ENCODE measurements around the gene PAX3. TPM values are rescaled to one million over a fixed set of nuclear protein-coding genes. Genes with fewer than 3 reads are reported as not detected.

PAX3 gene
- total RNA-seq, 8 experiments from 2014 or later, result 0.05 to 56.1 (median 0.71) TPM

GRCh38 chr2:222205136-222205535, 93.7 kb downstream of the PAX3 start:
- Histone ChIP-seq H3K4me1 (replicated peaks in 1 of 2) (peaks cover 0 to 10% of the 10 kb centered on the region in 2 donors), H3K4me3 (no peak overlapping the region), H3K27ac (no peak overlapping the region)
- no peak for ATAC-seq (replicated peaks in 6 of 8)
- WGBS, 10 experiments, result 0 to 100% (median 67%) methylated on average over 1 of the region's 1 CpG; no CpG with 5 or more reads in 3 of the 10 experiments
- in situ Hi-C loops (cut with MboI; ENCODE audit: low pct_unique_long_range_greater_than_20kb in 2 of 9, low sequenced_read_pairs in 9 of 9, unreplicated experiment in 9 of 9), result no loop called here

- Histone ChIP-seq H3K4me1 (replicated peaks in 1 of 2) (peaks cover 0 to under 1% of the 10 kb centered on the region in 2 donors), H3K4me3 (no peak overlapping the region), H3K27ac (no peak overlapping the region)
- no peak for ATAC-seq (replicated peaks in 6 of 8)
- 0 to 94% (median 71%) methylated on average over 2 to 4 of the region's 4 CpGs; no CpG with 5 or more reads in 1 of the 10 experiments for WGBS, 10 experiments
- in situ Hi-C loops (cut with MboI; ENCODE audit: low pct_unique_long_range_greater_than_20kb in 2 of 9, low sequenced_read_pairs in 9 of 9, unreplicated experiment in 9 of 9), result no loop called here
These were observed 95.8 kb downstream of the PAX3 start for GRCh38 chr2:222203041-222203440.

- H3K4me1 ChIP-seq (replicated peaks in 1 of 2), result no peaks in the 10 kb centered on the region
- ATAC-seq (replicated peaks in 6 of 8), result no peak
- no peak overlapping the region for H3K27ac ChIP-seq
- in situ Hi-C loops (cut with MboI; ENCODE audit: low pct_unique_long_range_greater_than_20kb in 2 of 9, low sequenced_read_pairs in 9 of 9, unreplicated experiment in 9 of 9), result no loop called here
- WGBS, 10 experiments, result 0 to 76% (median 43%) methylated on average over 1 to 6 of the region's 7 CpGs; no CpG with 5 or more reads in 3 of the 10 experiments
- H3K4me3 ChIP-seq, result no peak overlapping the region
These were observed 102.6 kb downstream of the PAX3 start for GRCh38 chr2:222196159-222196558.

GRCh38 chr2:222194669-222195068, 104.1 kb downstream of the PAX3 start:
- H3K4me3 ChIP-seq, result no peak overlapping the region
- in situ Hi-C loops (cut with MboI; ENCODE audit: low pct_unique_long_range_greater_than_20kb in 2 of 9, low sequenced_read_pairs in 9 of 9, unreplicated experiment in 9 of 9), result no loop called here
- ATAC-seq (replicated peaks in 6 of 8), result no peak
- no peaks in the 10 kb centered on the region for H3K4me1 ChIP-seq (replicated peaks in 1 of 2)
- WGBS, 10 experiments, result 0 to 100% (median 84%) methylated on average over 1 to 4 of the region's 5 CpGs
- no peak overlapping the region for H3K27ac ChIP-seq

DNA sequence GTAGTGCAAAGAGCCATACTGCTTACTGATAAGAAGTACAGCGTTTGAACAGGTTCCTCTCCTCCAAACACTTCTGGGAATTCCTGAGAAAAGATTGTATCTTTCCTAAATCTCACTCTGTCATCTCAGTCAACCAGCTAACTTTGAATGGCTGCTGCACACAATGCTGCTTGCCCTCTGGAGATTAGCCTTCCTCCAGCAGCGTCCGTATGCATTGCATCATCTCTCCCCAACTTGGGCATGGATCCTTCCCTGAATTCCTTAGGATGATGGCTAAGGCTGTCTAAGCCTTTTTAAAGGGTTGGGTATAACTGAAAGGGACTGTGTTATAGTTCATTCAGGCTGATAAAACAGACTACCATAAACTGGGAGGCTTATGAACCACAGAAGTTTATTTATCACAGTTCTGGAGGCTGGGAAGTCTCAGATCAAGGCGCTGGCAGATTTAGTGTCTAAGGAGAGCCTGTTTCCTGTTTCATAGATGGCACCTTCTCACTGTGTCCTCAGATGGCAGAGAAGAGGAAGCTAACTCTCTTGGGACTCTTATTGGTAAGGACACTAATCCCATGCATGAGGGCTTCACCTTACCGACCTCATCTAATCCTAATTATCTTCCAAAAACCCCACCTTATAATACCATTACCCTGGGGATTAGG, 105.3 kb downstream of the PAX3 start:
- no peak overlapping the region for H3K4me3 ChIP-seq
- H3K4me1 ChIP-seq (replicated peaks in 1 of 2), result no peaks in the 10 kb centered on the region
- 8 to 100% (median 71%) methylated on average over 1 to 5 of the region's 5 CpGs; no CpG with 5 or more reads in 2 of the 10 experiments for WGBS, 10 experiments
- ATAC-seq (replicated peaks in 6 of 8), result peak in 1 of 8 experiments; percentile 11
- no peak overlapping the region for H3K27ac ChIP-seq
- in situ Hi-C loops (cut with MboI; ENCODE audit: low pct_unique_long_range_greater_than_20kb in 2 of 9, low sequenced_read_pairs in 9 of 9, unreplicated experiment in 9 of 9), result no loop called here

- H3K4me1 ChIP-seq (replicated peaks in 1 of 2), result no peaks in the 10 kb centered on the region
- 0 to 100% (median 39%) methylated on average over 1 of the region's 1 CpG; no CpG with 5 or more reads in 2 of the 10 experiments for WGBS, 10 experiments
- no peak overlapping the region for H3K4me3 ChIP-seq
- in situ Hi-C loops (cut with MboI; ENCODE audit: low pct_unique_long_range_greater_than_20kb in 2 of 9, low sequenced_read_pairs in 9 of 9, unreplicated experiment in 9 of 9), result no loop called here
- H3K27ac ChIP-seq, result no peak overlapping the region
- no peak for ATAC-seq (replicated peaks in 6 of 8)
These were observed 118.2 kb downstream of the PAX3 start for GRCh38 chr2:222180619-222181018.

DNA sequence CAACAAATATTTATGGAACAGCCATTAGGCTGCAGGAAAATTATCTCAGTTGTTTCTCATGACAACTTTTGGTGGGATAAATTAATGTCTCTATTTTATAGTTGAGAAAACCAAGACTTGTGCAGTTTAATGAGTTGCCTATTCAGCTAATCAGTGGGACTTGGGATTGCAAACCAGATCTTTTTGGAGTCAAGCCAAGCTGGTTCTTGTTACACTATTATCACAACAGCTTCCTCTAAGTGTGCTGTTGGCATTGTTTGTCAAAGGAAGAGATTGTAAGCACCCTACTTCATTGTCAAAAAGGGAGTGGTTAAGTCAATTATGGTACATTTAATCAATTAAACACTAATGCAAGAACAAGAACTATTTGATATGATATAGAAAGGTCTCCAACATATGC, 119.2 kb downstream of the PAX3 start:
- H3K4me3 ChIP-seq, result no peak overlapping the region
- ATAC-seq (replicated peaks in 6 of 8), result no peak
- no peak overlapping the region for H3K27ac ChIP-seq
- in situ Hi-C loops (cut with MboI; ENCODE audit: low pct_unique_long_range_greater_than_20kb in 2 of 9, low sequenced_read_pairs in 9 of 9, unreplicated experiment in 9 of 9), result no loop called here
- no peaks in the 10 kb centered on the region for H3K4me1 ChIP-seq (replicated peaks in 1 of 2)

DNA sequence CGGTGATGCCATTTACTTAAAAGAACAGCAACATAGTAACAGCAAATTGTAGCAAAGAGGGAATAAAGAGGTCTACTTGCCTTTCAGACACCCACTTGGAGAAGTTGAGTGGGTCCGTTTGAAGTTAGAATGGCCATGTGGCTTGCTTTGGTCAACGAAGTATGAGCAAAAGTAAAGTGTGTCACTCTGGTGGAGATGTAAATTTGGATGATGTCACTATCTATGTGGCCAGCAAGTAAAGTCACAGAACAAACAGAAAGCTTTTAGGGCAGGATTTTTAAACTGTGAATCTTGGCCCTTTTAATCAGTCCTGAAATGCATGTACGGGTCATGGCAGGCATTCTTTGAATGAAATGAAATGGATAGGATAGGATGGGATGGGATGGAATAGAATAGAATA, 120.3 kb downstream of the PAX3 start:
- ATAC-seq (replicated peaks in 6 of 8), result no peak
- in situ Hi-C loops (cut with MboI; ENCODE audit: low pct_unique_long_range_greater_than_20kb in 2 of 9, low sequenced_read_pairs in 9 of 9, unreplicated experiment in 9 of 9), result no loop called here
- WGBS, 10 experiments, result 7 to 100% (median 68%) methylated on average over 1 to 4 of the region's 4 CpGs; no CpG with 5 or more reads in 1 of the 10 experiments
- no peaks in the 10 kb centered on the region for H3K4me1 ChIP-seq (replicated peaks in 1 of 2)
- H3K4me3 ChIP-seq, result no peak overlapping the region
- H3K27ac ChIP-seq, result no peak overlapping the region

DNA sequence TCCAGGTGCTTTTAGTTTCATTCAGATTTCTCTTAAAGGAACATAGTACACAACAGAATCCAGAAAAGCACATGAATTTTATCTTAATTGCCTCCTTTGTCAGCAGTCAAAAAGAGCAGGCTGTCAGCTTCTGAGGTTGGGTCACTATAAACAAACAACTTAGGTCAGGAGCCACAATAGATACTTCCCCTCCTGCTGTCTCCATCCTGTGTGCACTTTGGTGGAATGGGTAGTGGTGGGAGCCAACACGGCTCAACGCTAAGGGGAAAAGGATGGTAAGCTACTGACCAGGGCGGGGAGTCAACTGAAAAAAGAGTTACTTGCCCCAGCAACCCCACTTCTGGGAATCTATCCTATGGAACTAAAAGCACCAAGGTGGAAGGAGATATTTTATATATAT, 121.9 kb downstream of the PAX3 start:
- ATAC-seq (replicated peaks in 6 of 8), result no peak
- WGBS, 10 experiments, result 0 to 27% (median 19%) methylated on average over 1 to 3 of the region's 3 CpGs; no CpG with 5 or more reads in 4 of the 10 experiments
- Histone ChIP-seq H3K4me3 (no peak overlapping the region), H3K27ac (no peak overlapping the region), H3K4me1 (replicated peaks in 1 of 2) (no peaks in the 10 kb centered on the region)
- in situ Hi-C loops (cut with MboI; ENCODE audit: low pct_unique_long_range_greater_than_20kb in 2 of 9, low sequenced_read_pairs in 9 of 9, unreplicated experiment in 9 of 9), result no loop called here

DNA sequence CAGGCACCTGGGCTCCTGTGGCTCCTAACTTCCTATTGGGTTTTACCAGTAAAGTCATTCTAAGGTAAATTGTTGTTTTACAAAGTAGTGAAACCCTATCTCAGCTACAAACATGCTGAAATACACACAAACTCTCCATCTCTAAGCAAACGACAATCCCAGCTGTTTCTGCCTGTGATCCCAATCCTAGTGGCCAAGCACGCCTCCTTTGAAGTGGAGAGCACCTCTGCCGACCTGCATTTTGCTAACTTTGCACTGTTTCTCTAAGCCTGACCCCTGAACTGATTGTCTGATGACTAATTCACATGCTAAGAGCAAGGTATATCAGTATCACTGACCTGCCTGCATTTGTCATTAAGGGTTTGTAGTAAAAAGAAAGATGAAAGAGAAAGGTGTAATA, 124.3 kb downstream of the PAX3 start:
- 0 to 71% (median 18%) methylated on average over 1 to 3 of the region's 3 CpGs; no CpG with 5 or more reads in 2 of the 10 experiments for WGBS, 10 experiments
- in situ Hi-C loops (cut with MboI; ENCODE audit: low pct_unique_long_range_greater_than_20kb in 2 of 9, low sequenced_read_pairs in 9 of 9, unreplicated experiment in 9 of 9), result no loop called here
- Histone ChIP-seq H3K4me1 (replicated peaks in 1 of 2) (no peaks in the 10 kb centered on the region), H3K4me3 (no peak overlapping the region), H3K27ac (no peak overlapping the region)
- no peak for ATAC-seq (replicated peaks in 6 of 8)

- H3K4me3 ChIP-seq, result no peak overlapping the region
- H3K4me1 ChIP-seq (replicated peaks in 1 of 2), result no peaks in the 10 kb centered on the region
- WGBS, 10 experiments, result 0 to 100% (median 62%) methylated on average over 1 to 4 of the region's 4 CpGs
- no peak overlapping the region for H3K27ac ChIP-seq
- peak in 1 of 8 experiments; percentile 44 for ATAC-seq (replicated peaks in 6 of 8)
- in situ Hi-C loops (cut with MboI; ENCODE audit: low pct_unique_long_range_greater_than_20kb in 2 of 9, low sequenced_read_pairs in 9 of 9, unreplicated experiment in 9 of 9), result no loop called here
These were observed 129.5 kb downstream of the PAX3 start for GRCh38 chr2:222169346-222169745.

DNA sequence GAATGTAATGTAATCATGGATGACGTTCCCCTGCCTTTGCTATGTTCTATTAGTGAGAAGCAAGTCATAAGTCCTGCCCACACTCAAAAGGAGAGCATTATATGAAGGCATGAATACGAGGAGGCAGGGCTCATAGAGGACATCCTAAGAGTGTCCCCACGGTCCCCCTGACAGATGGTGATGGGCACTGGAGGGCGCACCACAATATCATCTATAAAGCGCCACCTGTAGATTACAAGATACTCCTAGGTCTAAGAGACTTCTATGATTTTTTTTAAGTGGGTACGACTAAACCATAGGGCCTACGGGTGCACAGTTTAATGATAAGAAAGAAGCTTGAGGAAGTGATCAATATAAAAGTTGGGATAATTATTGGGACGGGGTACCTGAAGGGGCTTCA, 131.0 kb downstream of the PAX3 start:
- in situ Hi-C loops (cut with MboI; ENCODE audit: low pct_unique_long_range_greater_than_20kb in 2 of 9, low sequenced_read_pairs in 9 of 9, unreplicated experiment in 9 of 9), result no loop called here
- Histone ChIP-seq H3K4me1 (replicated peaks in 1 of 2) (no peaks in the 10 kb centered on the region), H3K4me3 (no peak overlapping the region), H3K27ac (no peak overlapping the region)
- ATAC-seq (replicated peaks in 6 of 8), result no peak
- WGBS, 10 experiments, result 15 to 100% (median 88%) methylated on average over 2 to 8 of the region's 8 CpGs; no CpG with 5 or more reads in 1 of the 10 experiments

- WGBS, 10 experiments, result 0 to 83% (median 37%) methylated on average over 1 to 5 of the region's 5 CpGs; no CpG with 5 or more reads in 2 of the 10 experiments
- H3K4me1 ChIP-seq (replicated peaks in 1 of 2), result no peaks in the 10 kb centered on the region
- ATAC-seq (replicated peaks in 6 of 8), result no peak
- H3K27ac ChIP-seq, result no peak overlapping the region
- H3K4me3 ChIP-seq, result no peak overlapping the region
- in situ Hi-C loops (cut with MboI; ENCODE audit: low pct_unique_long_range_greater_than_20kb in 2 of 9, low sequenced_read_pairs in 9 of 9, unreplicated experiment in 9 of 9), result no loop called here
These were observed 137.9 kb downstream of the PAX3 start for GRCh38 chr2:222160944-222161343.

DNA sequence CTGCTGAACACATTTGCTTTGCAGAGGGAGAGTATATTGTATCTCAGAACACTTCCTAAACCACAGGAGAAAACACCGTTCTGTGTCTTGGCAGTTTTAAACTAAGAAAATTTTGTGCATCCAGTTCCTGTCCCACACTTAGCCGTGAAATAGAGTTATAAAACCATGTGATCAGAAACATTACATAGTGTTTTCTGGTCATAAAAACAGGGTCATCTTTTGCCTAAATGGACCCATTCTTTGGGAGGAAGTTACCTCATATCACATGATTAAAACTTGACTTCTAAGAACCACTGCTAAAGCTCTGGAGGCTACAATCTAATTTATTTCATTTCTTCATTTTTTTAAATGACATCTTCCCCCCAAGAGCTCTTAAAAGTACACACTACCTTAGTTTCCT, 138.7 kb downstream of the PAX3 start:
- no peak overlapping the region for H3K27ac ChIP-seq
- H3K4me3 ChIP-seq, result no peak overlapping the region
- no peaks in the 10 kb centered on the region for H3K4me1 ChIP-seq (replicated peaks in 1 of 2)
- ATAC-seq (replicated peaks in 6 of 8), result no peak
- WGBS, 10 experiments, result 0 to 100% (median 90%) methylated on average over 1 to 2 of the region's 2 CpGs; no CpG with 5 or more reads in 1 of the 10 experiments
- in situ Hi-C loops (cut with MboI; ENCODE audit: low pct_unique_long_range_greater_than_20kb in 2 of 9, low sequenced_read_pairs in 9 of 9, unreplicated experiment in 9 of 9), result no loop called here
